ENCODE measurements around the gene RRP1.
A peak's percentile ranks its signal among the peaks of the same experiment; 100 is the strongest.

Gene RRP1

GRCh38 chr21:43829161-43829560 is 39.8 kb downstream of the RRP1 start:
- no peak overlapping the region for H4K8ac ChIP-seq (ENCODE audit: low read depth, low read length)
- H3K4me2 ChIP-seq (ENCODE audit: low read length), result no peak overlapping the region
- H3K4ac ChIP-seq (ENCODE audit: low read depth, low read length), result no peak overlapping the region
- H2AFZ ChIP-seq (ENCODE audit: insufficient read depth, low read length, poor library complexity), result no peak overlapping the region
- no peaks in the 10 kb centered on the region for H3K4me1 ChIP-seq (ENCODE audit: control insufficient read depth in 1 of 2, insufficient read depth in 2 of 2, low read length in 2 of 2)
- peaks cover 2% of the 10 kb centered on the region for H3K9me3 ChIP-seq (ENCODE audit: insufficient read depth, low read depth, low read length)
- H2BK120ac ChIP-seq (ENCODE audit: insufficient read depth, low read length, poor library complexity), result no peak overlapping the region
- H4K91ac ChIP-seq (ENCODE audit: low read depth, low read length), result no peak overlapping the region
- H4K12ac ChIP-seq (ENCODE audit: low read depth, low read length), result no peak overlapping the region
- H2AK5ac ChIP-seq (ENCODE audit: low read length), result no peak overlapping the region
- no peak overlapping the region for H2BK5ac ChIP-seq (ENCODE audit: low read depth, low read length, poor library complexity)
- H3K4me3 ChIP-seq (ENCODE audit: low read depth, low read length), result no peak overlapping the region
- H3K27me3 ChIP-seq (ENCODE audit: insufficient read depth, low read length), result no peaks in the 10 kb centered on the region
- no peak overlapping the region for H3K27ac ChIP-seq (ENCODE audit: low read depth, low read length)
- H3K14ac ChIP-seq (ENCODE audit: low read length), result no peak overlapping the region
- H2BK12ac ChIP-seq (ENCODE audit: low read length), result no peak overlapping the region
- H3K23ac ChIP-seq (ENCODE audit: low read length), result no peak overlapping the region
- DNase-seq, result no peak
- H3K18ac ChIP-seq (ENCODE audit: low read length), result no peak overlapping the region
- H3K36me3 ChIP-seq (ENCODE audit: control insufficient read depth in 1 of 2, insufficient read depth in 2 of 2, low read length in 2 of 2), result no peaks in the 10 kb centered on the region
- no CpG with 5 or more reads among the region's 12 CpGs for WGBS (ENCODE audit: extremely low coverage, insufficient coverage, insufficient read length)
- H3K79me1 ChIP-seq (ENCODE audit: low read length), result no peaks in the 10 kb centered on the region
- no peak overlapping the region for H3K9ac ChIP-seq (ENCODE audit: low read length)
- no peaks in the 10 kb centered on the region for H3K79me2 ChIP-seq (ENCODE audit: control insufficient read depth, insufficient read depth, low read length, poor library complexity)

- H2BK5ac ChIP-seq (ENCODE audit: low read depth, low read length, poor library complexity), result no peak overlapping the region
- H3K4me2 ChIP-seq (ENCODE audit: low read length), result no peak overlapping the region
- H3K9ac ChIP-seq (ENCODE audit: low read length), result no peak overlapping the region
- no peaks in the 10 kb centered on the region for H3K27me3 ChIP-seq (ENCODE audit: insufficient read depth, low read length)
- no peak overlapping the region for H3K14ac ChIP-seq (ENCODE audit: low read length)
- no peak overlapping the region for H2AK5ac ChIP-seq (ENCODE audit: low read length)
- H3K79me1 ChIP-seq (ENCODE audit: low read length), result no peaks in the 10 kb centered on the region
- H3K4me3 ChIP-seq (ENCODE audit: low read depth, low read length), result no peak overlapping the region
- H4K91ac ChIP-seq (ENCODE audit: low read depth, low read length), result no peak overlapping the region
- no peaks in the 10 kb centered on the region for H3K4me1 ChIP-seq (ENCODE audit: control insufficient read depth in 1 of 2, insufficient read depth in 2 of 2, low read length in 2 of 2)
- H2BK12ac ChIP-seq (ENCODE audit: low read length), result no peak overlapping the region
- no peaks in the 10 kb centered on the region for H3K36me3 ChIP-seq (ENCODE audit: control insufficient read depth in 1 of 2, insufficient read depth in 2 of 2, low read length in 2 of 2)
- H3K9me3 ChIP-seq (ENCODE audit: insufficient read depth, low read depth, low read length), result peaks cover 2% of the 10 kb centered on the region
- H2AFZ ChIP-seq (ENCODE audit: insufficient read depth, low read length, poor library complexity), result no peak overlapping the region
- H4K12ac ChIP-seq (ENCODE audit: low read depth, low read length), result no peak overlapping the region
- H3K18ac ChIP-seq (ENCODE audit: low read length), result no peak overlapping the region
- no peak overlapping the region for H2BK120ac ChIP-seq (ENCODE audit: insufficient read depth, low read length, poor library complexity)
- H4K8ac ChIP-seq (ENCODE audit: low read depth, low read length), result no peak overlapping the region
- no peak overlapping the region for H3K4ac ChIP-seq (ENCODE audit: low read depth, low read length)
- peak in 1 of 2 donors; percentile 5 for DNase-seq
- H3K27ac ChIP-seq (ENCODE audit: low read depth, low read length), result no peak overlapping the region
- no peak overlapping the region for H3K23ac ChIP-seq (ENCODE audit: low read length)
- H3K79me2 ChIP-seq (ENCODE audit: control insufficient read depth, insufficient read depth, low read length, poor library complexity), result no peaks in the 10 kb centered on the region
- no CpG with 5 or more reads among the region's 22 CpGs for WGBS (ENCODE audit: extremely low coverage, insufficient coverage, insufficient read length)
Observed at GRCh38 chr21:43829575-43830119, 40.3 kb downstream of the RRP1 start.

GRCh38 chr21:43832158-43832550 is 42.8 kb downstream of the RRP1 start:
- Histone ChIP-seq H3K14ac (ENCODE audit: low read length) (no peak overlapping the region), H3K4me3 (ENCODE audit: low read depth, low read length) (no peak overlapping the region), H2BK120ac (ENCODE audit: insufficient read depth, low read length, poor library complexity) (no peak overlapping the region), H3K79me2 (ENCODE audit: control insufficient read depth, insufficient read depth, low read length, poor library complexity) (no peaks in the 10 kb centered on the region), H2BK12ac (ENCODE audit: low read length) (no peak overlapping the region), H4K8ac (ENCODE audit: low read depth, low read length) (no peak overlapping the region), H3K18ac (ENCODE audit: low read length) (no peak overlapping the region), H3K9me3 (ENCODE audit: insufficient read depth, low read depth, low read length) (peaks cover 2% of the 10 kb centered on the region), H2AK5ac (ENCODE audit: low read length) (no peak overlapping the region), H3K79me1 (ENCODE audit: low read length) (no peaks in the 10 kb centered on the region), H3K27ac (ENCODE audit: low read depth, low read length) (no peak overlapping the region), H4K12ac (ENCODE audit: low read depth, low read length) (no peak overlapping the region), H3K27me3 (ENCODE audit: insufficient read depth, low read length) (no peaks in the 10 kb centered on the region), H4K91ac (ENCODE audit: low read depth, low read length) (no peak overlapping the region), H3K9ac (ENCODE audit: low read length) (no peak overlapping the region), H3K4ac (ENCODE audit: low read depth, low read length) (no peak overlapping the region), H3K4me1 (ENCODE audit: control insufficient read depth in 1 of 2, insufficient read depth in 2 of 2, low read length in 2 of 2) (no peaks in the 10 kb centered on the region), H2BK5ac (ENCODE audit: low read depth, low read length, poor library complexity) (no peak overlapping the region), H3K36me3 (ENCODE audit: control insufficient read depth in 1 of 2, insufficient read depth in 2 of 2, low read length in 2 of 2) (no peaks in the 10 kb centered on the region), H3K23ac (ENCODE audit: low read length) (no peak overlapping the region), H3K4me2 (ENCODE audit: low read length) (no peak overlapping the region), H2AFZ (ENCODE audit: insufficient read depth, low read length, poor library complexity) (no peak overlapping the region)
- DNase-seq, result no peak
- no CpG with 5 or more reads among the region's 14 CpGs for WGBS (ENCODE audit: extremely low coverage, insufficient coverage, insufficient read length)

DNA sequence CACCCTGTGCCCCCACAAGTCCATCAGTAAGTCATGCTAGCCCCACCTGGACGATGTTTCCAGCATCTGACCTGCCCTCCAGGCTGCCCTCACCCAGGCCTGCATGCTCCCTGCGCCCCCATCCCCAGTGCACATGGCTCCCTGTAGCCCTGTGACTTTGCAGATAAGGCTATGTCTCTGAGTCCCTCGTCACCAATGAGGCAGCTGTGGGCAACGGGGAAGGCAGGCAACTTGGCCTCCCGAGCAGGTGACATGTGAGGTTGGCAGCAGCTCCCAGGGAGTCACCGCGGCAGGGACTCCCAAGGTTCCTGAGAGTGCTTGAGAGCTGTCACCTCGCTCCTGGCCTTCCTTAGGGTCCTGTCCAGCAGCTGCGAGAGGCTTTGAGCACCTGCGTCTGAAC is 43.3 kb downstream of the RRP1 start:
- Histone ChIP-seq H3K4me3 (ENCODE audit: low read depth, low read length) (no peak overlapping the region), H3K27me3 (ENCODE audit: insufficient read depth, low read length) (no peaks in the 10 kb centered on the region), H3K79me1 (ENCODE audit: low read length) (no peaks in the 10 kb centered on the region), H4K12ac (ENCODE audit: low read depth, low read length) (no peak overlapping the region), H2AK5ac (ENCODE audit: low read length) (no peak overlapping the region), H2BK12ac (ENCODE audit: low read length) (no peak overlapping the region), H4K8ac (ENCODE audit: low read depth, low read length) (no peak overlapping the region), H2BK120ac (ENCODE audit: insufficient read depth, low read length, poor library complexity) (no peak overlapping the region), H3K4me2 (ENCODE audit: low read length) (no peak overlapping the region), H3K9ac (ENCODE audit: low read length) (no peak overlapping the region), H3K4ac (ENCODE audit: low read depth, low read length) (no peak overlapping the region), H3K23ac (ENCODE audit: low read length) (no peak overlapping the region), H4K91ac (ENCODE audit: low read depth, low read length) (no peak overlapping the region), H3K9me3 (ENCODE audit: insufficient read depth, low read depth, low read length) (peaks cover 2% of the 10 kb centered on the region), H3K27ac (ENCODE audit: low read depth, low read length) (no peak overlapping the region), H3K36me3 (ENCODE audit: control insufficient read depth in 1 of 2, insufficient read depth in 2 of 2, low read length in 2 of 2) (no peaks in the 10 kb centered on the region), H2AFZ (ENCODE audit: insufficient read depth, low read length, poor library complexity) (no peak overlapping the region), H3K18ac (ENCODE audit: low read length) (no peak overlapping the region), H3K79me2 (ENCODE audit: control insufficient read depth, insufficient read depth, low read length, poor library complexity) (no peaks in the 10 kb centered on the region), H2BK5ac (ENCODE audit: low read depth, low read length, poor library complexity) (no peak overlapping the region), H3K4me1 (ENCODE audit: control insufficient read depth in 1 of 2, insufficient read depth in 2 of 2, low read length in 2 of 2) (no peaks in the 10 kb centered on the region), H3K14ac (ENCODE audit: low read length) (no peak overlapping the region)
- WGBS (ENCODE audit: extremely low coverage, insufficient coverage, insufficient read length), result no CpG with 5 or more reads among the region's 10 CpGs
- no peak for DNase-seq
